GM12891 (cell line): Measurements from ENCODE around the gene ADAMTS3.

Experiments
- DNase-seq: peaks from one replicate; pipeline ENCODE4 v3.0.0; 2011; ENCODE audit warnings: low spot score; ENCODE audit not compliant: insufficient read length
- FAIRE-seq: peaks from 2 replicates; lab custom pipeline; 2011; peaks lifted over from hg19 to GRCh38; lab: Jason Lieb, UNC
- PAX5 ChIP-seq: IDR thresholded peaks from 2 replicates; pipeline ENCODE4 v1.6.1; 2011; ENCODE audit warnings: low read length, moderate library complexity, mild to moderate bottlenecking; ENCODE audit not compliant: insufficient read depth, severe bottlenecking
- POLR2A ChIP-seq: IDR thresholded peaks from 2 replicates; pipeline ENCODE4 v1.6.1; 2011; ENCODE audit warnings: low read depth, low read length, control low read depth
- POLR2AphosphoS5 ChIP-seq: IDR thresholded peaks from 2 replicates; pipeline ENCODE4 v1.6.1; 2011; ENCODE audit warnings: low read depth, low read length, control low read depth
- POU2F2 ChIP-seq: IDR thresholded peaks from 2 replicates; pipeline ENCODE4 v1.6.1; 2011; ENCODE audit warnings: low read depth, mild to moderate bottlenecking, control low read depth, low read length, moderate library complexity
- SPI1 ChIP-seq: IDR thresholded peaks from 2 replicates; pipeline ENCODE4 v1.6.1; 2011; ENCODE audit warnings: low read depth, low read length, control low read depth
- TAF1 ChIP-seq: IDR thresholded peaks from 2 replicates; pipeline ENCODE4 v1.6.1; 2011; ENCODE audit warnings: low read depth, low read length, control low read depth

The ADAMTS3 gene

DNA sequence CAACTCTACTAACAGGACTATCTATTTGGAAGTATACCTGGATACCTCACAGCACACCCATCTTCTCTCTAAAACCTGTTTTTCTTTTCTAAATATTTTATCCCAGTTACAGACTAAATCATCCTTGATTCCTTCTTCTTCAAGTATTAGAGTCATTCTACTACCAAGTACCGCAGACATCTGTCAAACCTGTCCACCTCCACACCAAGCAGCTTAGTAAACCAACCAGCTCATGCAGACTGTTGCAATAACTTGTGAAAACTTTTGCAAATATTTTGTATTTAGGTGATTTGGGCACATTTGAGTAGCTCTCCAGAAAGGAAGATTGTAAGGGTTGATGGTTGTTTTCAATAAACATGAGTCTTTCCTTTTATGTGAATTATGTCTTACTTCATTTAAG, 238.6 kb downstream of the ADAMTS3 start:
- no peak for DNase-seq
- FAIRE-seq = no peak
- TF ChIP-seq SPI1 (no peak), POU2F2 (no peak), TAF1 (no peak), POLR2AphosphoS5 (no peak), POLR2A (no peak), PAX5 (no peak)

DNA sequence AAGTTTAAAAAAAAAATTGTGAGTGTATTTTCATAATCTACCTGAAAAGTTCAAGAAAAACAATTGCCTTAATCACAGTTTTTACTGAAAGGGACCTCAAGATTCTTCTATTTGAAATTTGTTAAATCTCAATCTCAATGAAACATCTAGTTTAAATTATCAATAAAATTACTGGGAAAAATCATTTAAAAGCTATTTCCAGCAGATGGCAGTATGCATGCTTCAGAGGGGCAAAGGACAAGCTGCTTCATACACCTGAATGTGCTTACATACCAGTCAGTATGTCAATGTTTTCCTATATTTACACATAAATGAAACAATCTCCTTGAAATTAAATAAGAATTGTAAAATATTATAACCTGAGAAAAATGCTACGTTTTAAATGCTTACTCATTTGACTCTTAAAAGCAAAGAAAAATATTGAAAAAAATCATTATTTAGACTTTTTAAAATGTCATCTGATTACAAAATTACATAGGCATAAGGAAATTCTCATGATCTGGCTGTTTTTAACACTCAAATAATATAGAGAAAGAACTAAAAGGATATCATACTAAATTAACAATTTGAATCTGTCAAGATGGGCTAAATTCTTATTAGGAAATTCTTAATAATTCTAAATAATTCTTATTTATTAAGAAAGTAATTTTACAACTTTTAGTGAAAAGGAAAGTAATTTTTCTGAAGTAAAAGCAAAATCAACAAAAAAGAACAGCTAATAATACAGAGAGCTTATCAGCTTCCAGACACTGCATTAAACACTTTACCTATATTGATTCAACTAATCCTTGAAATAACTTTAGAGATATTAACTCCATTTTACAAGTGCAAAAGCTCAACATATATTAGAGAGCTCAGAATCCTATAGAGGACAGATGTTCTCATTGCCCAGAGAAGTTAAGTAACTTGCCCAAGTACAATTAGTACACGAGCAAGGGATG, 242.1 kb downstream of the ADAMTS3 start:
- no peak for DNase-seq
- no peak for FAIRE-seq

GRCh38 chr4:72325215-72325614, 243.8 kb downstream of the ADAMTS3 start:
- FAIRE-seq (no peak), DNase-seq (no peak)
- no peak for TF ChIP-seq PAX5
- no peak for TF ChIP-seq POLR2A
- no peak for TF ChIP-seq POLR2AphosphoS5
- TF ChIP-seq POU2F2 = no peak
- no peak for TF ChIP-seq SPI1
- no peak for TF ChIP-seq TAF1

More for the DNA sequence above, 242.1 kb downstream of the ADAMTS3 start:
- TF ChIP-seq SPI1 = no peak
- no peak for TF ChIP-seq PAX5
- TF ChIP-seq POLR2A = no peak
- no peak for TF ChIP-seq TAF1
- no peak for TF ChIP-seq POLR2AphosphoS5
- TF ChIP-seq POU2F2 = no peak

DNA sequence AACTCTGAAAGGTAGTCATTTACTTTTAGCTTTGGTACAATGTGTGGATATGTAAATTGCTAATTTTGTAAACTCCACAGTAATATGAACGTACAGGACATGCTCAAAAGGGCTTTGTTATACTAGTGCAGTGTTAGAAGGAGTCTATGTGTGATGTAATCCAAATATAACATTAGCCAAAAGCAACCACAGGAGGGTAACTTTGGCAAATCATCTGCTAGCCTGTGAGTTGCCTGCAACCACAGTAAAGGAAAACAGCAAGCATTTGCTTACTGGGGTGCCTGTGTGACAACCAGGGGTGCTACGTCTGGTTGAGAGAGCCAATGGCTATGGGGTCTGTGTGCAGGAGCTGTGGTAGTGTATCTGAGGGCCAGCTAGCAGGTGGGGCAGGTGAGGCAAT, 245.8 kb downstream of the ADAMTS3 start:
- TF ChIP-seq TAF1 (no peak), POLR2AphosphoS5 (no peak), POU2F2 (no peak)
- FAIRE-seq (no peak), DNase-seq (no peak)

- TF ChIP-seq POU2F2 (no peak), SPI1 (no peak), TAF1 (no peak), POLR2AphosphoS5 (no peak), PAX5 (no peak), POLR2A (no peak)
- no peak for FAIRE-seq
- no peak for DNase-seq
Observed at GRCh38 chr4:72320223-72320948, 248.6 kb downstream of the ADAMTS3 start.

- no peak for TF ChIP-seq TAF1
- TF ChIP-seq POLR2AphosphoS5 = no peak
- no peak for TF ChIP-seq POU2F2
- no peak for TF ChIP-seq PAX5
- TF ChIP-seq SPI1 = no peak
- TF ChIP-seq POLR2A = no peak
- DNase-seq = no peak
- no peak for FAIRE-seq
Observed at GRCh38 chr4:72319601-72320021, 249.4 kb downstream of the ADAMTS3 start.

- DNase-seq (no peak), FAIRE-seq (no peak)
- TF ChIP-seq POLR2A (no peak), SPI1 (no peak), TAF1 (no peak), PAX5 (no peak), POLR2AphosphoS5 (no peak), POU2F2 (no peak)
Observed at GRCh38 chr4:72318421-72319170, 250.4 kb downstream of the ADAMTS3 start.

DNA sequence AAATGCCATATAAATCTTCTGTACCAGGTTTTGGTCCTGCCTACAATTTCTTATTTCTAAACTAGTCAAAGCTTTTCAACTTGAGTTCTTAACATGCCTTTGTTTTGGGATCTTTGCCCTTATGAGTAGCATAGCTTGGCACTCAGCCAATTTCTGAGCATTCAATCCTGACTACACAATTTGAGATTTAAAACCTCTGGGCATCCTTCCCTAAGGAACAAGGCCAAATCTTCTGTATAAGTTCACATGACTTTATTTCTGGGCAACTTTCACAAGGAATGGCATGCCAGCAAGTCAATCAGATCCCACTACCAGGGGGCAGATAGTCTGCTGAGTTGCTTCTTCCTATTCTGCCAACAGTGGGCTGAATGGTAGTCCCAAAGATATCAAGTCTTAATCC, 254.2 kb downstream of the ADAMTS3 start:
- DNase-seq = no peak
- TF ChIP-seq POLR2AphosphoS5 = no peak
- no peak for TF ChIP-seq POU2F2
- no peak for TF ChIP-seq POLR2A
- TF ChIP-seq SPI1 = no peak
- TF ChIP-seq PAX5 = no peak
- TF ChIP-seq TAF1 = no peak
- no peak for FAIRE-seq

GRCh38 chr4:72313121-72313520, 255.9 kb downstream of the ADAMTS3 start:
- FAIRE-seq = no peak

More at GRCh38 chr4:72313121-72313520, 255.9 kb downstream of the ADAMTS3 start:
- TF ChIP-seq TAF1 = no peak
- TF ChIP-seq PAX5 = no peak
- no peak for TF ChIP-seq SPI1
- TF ChIP-seq POLR2AphosphoS5 = no peak
- no peak for TF ChIP-seq POLR2A
- TF ChIP-seq POU2F2 = no peak
- no peak for DNase-seq
